Testis (tissue), 3 donors: ENCODE data around the gene TENT4B. TPM values are rescaled to one million over a fixed set of nuclear protein-coding genes. Genes with fewer than 3 reads are reported as not detected.

ENCODE experiments used
- DNase-seq: peaks from one replicate; pipeline ENCODE4 v3.0.0-alpha.2; 2019
- H3K27ac ChIP-seq, 2 donors: fragments of 200-600 bp; sonication (generic); one replicate each; pipeline ENCODE4 v1.5.1; 2019
- H3K27me3 ChIP-seq: fragments of 200-600 bp; sonication (generic); one replicate; pipeline ENCODE4 v1.5.1; 2019
- H3K36me3 ChIP-seq: fragments of 200-600 bp; sonication (generic); one replicate; pipeline ENCODE4 v1.5.1; 2017; ENCODE audit warnings: low read depth; ENCODE audit errors: missing control alignments
- H3K4me1 ChIP-seq: fragments of 200-600 bp; sonication (generic); one replicate; pipeline ENCODE4 v1.5.1; 2019
- H3K4me3 ChIP-seq, 2 donors: fragments of 200-600 bp; sonication (generic); one replicate each; pipeline ENCODE4 v1.5.1; 2017 to 2019
- H3K9me3 ChIP-seq: fragments of 200-600 bp; sonication (generic); one replicate; pipeline ENCODE4 v1.5.1; 2017
- POLR2A ChIP-seq: fragments of 450-650 bp; IDR thresholded peaks from one replicate; pipeline ENCODE4 v1.6.1; 2017; ENCODE audit warnings: antibody characterized with exemption, mild to moderate bottlenecking, moderate library complexity
- WGBS, 2 donors: methylation state at CpG; one replicate each; pipeline ENCODE4 v1.1.5; 2018; 5-methylcytosine and 5-hydroxymethylcytosine counted together
- intact Hi-C: fragments of 100-400 bp; cut with DNase I; formaldehyde crosslinking; loops from one replicate; pipeline ENCODE4 v1.15.1; 2023; ENCODE audit warnings: low total_unique reads
- polyA plus RNA-seq: library from polyadenylated mRNA; stranded (reverse); fragments of 350-450 nt; fragmentation: Illumina TruSeq; extraction: RNeasy Lipid Tissue Mini Kit (QIAGEN cat#74804); gene quantifications from one replicate; pipeline ENCODE4 v1.2.3, GENCODE V29; 2014; ENCODE audit warnings: low read depth, low replicate concordance; ENCODE audit not compliant: insufficient read depth
- total RNA-seq, 2 donors: library from RNA; depleted of rRNA; stranded (reverse); fragments of >200 nt; gene quantifications; one replicate each; pipeline ENCODE4 v1.2.3, GENCODE V29; 2016
- TF ChIP-seq, protein P1 (sequence below), 3 experiments: fragments of 450-650 bp in 2 of 3; fragments of 200-600 bp in 1 of 3; sonication (generic) in 1 of 3; IDR thresholded peaks; one replicate each; pipeline ENCODE4 v1.5.1; 2016 to 2019; ENCODE audit warnings: antibody characterized with exemption in 3 of 3, mild to moderate bottlenecking in 2 of 3, moderate library complexity in 1 of 3

The TENT4B gene
- total and polyA plus RNA-seq, 3 donors from 2014 or later: 27.5 to 56.6 (median 37.6) TPM

DNA sequence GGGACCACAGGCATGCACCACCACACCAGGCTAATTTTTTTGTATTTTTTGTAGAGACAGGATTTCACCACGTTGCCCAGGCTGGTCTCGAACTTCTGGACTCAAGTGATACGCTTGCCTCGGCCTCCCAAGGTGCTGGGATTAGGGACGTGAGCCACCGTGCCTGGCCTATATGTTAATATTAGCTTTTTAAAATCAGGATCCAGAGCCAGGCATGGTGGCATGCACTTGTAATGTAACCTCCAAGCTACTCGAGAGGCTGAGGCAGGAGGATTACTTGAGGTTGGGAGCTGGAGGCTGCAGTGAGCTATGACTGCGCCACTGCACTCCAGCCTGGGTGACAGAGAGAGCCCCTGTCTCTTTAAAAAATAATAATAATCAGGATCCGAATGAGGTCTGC lies 104.8 kb downstream of the TENT4B start:
- no peaks in the 10 kb centered on the region for H3K27me3 ChIP-seq
- peaks cover 9% of the 10 kb centered on the region for H3K4me1 ChIP-seq
- H3K36me3 ChIP-seq: no peaks in the 10 kb centered on the region
- H3K27ac ChIP-seq: no peak overlapping the region
- no peaks in the 10 kb centered on the region for H3K9me3 ChIP-seq
- TF ChIP-seq, protein P1, sequence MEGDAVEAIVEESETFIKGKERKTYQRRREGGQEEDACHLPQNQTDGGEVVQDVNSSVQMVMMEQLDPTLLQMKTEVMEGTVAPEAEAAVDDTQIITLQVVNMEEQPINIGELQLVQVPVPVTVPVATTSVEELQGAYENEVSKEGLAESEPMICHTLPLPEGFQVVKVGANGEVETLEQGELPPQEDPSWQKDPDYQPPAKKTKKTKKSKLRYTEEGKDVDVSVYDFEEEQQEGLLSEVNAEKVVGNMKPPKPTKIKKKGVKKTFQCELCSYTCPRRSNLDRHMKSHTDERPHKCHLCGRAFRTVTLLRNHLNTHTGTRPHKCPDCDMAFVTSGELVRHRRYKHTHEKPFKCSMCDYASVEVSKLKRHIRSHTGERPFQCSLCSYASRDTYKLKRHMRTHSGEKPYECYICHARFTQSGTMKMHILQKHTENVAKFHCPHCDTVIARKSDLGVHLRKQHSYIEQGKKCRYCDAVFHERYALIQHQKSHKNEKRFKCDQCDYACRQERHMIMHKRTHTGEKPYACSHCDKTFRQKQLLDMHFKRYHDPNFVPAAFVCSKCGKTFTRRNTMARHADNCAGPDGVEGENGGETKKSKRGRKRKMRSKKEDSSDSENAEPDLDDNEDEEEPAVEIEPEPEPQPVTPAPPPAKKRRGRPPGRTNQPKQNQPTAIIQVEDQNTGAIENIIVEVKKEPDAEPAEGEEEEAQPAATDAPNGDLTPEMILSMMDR (IDR thresholded peaks at IDR 0.05): no peak
- no peak for TF ChIP-seq POLR2A
- no peak for DNase-seq
- intact Hi-C loops: no loop called here
- H3K4me3 ChIP-seq: no peak overlapping the region
- 92 to 97% methylated on average over 9 of the region's 9 CpGs for WGBS, 2 donors

DNA sequence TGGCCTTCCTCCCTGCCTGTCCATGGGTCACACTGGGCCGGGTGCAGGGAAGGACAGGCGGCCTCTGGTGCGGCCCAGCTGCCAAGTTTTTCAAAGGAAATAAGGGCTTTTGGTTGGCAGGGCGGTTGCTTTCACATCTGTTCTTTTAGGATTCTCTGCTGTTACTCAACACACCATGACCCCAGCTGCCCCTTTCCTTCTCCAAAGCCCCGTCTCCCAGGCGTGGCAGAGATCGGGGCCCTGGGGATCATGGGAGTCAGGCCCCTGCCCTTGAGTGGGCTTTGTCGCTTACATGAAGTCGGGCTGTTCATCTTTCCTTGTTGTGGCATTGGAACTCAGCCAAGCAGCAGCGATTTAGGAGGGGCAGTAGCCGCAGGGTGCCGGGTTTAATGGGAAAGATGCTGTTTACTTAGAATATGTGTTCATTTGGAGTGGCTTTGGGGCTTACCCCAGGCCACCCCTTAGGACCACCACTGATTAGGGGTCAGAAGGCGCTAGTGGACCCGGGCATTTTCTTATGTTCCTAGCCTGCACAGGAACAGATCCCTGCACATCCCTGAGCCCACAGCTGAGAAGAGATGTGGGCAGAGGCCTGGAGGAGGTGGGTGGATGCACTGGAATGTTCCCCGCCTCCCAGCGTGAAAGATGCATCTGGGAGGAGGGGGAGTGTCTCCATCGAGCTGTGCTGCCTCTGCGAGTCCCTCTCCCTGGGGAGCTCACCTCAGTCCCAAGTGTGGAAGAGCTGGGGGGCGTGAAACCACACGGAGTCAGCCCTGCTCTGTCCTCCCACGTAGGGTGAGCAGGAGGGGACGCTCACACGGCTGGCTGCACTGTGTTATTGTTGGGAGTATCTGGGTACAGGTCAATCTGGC lies 106.5 kb downstream of the TENT4B start:
- no peak overlapping the region for H3K27ac ChIP-seq
- intact Hi-C loops: no loop called here
- H3K36me3 ChIP-seq: no peaks in the 10 kb centered on the region
- WGBS, 2 donors: 33 to 47% methylated on average over 10 to 23 of the region's 23 CpGs
- peak; percentile 36 for DNase-seq
- no peaks in the 10 kb centered on the region for H3K9me3 ChIP-seq
- no peak overlapping the region for H3K4me3 ChIP-seq
- peaks cover 9% of the 10 kb centered on the region for H3K4me1 ChIP-seq
- TF ChIP-seq, protein P1 (IDR thresholded peaks at IDR 0.05): no peak
- no peak for TF ChIP-seq POLR2A
- no peaks in the 10 kb centered on the region for H3K27me3 ChIP-seq

DNA sequence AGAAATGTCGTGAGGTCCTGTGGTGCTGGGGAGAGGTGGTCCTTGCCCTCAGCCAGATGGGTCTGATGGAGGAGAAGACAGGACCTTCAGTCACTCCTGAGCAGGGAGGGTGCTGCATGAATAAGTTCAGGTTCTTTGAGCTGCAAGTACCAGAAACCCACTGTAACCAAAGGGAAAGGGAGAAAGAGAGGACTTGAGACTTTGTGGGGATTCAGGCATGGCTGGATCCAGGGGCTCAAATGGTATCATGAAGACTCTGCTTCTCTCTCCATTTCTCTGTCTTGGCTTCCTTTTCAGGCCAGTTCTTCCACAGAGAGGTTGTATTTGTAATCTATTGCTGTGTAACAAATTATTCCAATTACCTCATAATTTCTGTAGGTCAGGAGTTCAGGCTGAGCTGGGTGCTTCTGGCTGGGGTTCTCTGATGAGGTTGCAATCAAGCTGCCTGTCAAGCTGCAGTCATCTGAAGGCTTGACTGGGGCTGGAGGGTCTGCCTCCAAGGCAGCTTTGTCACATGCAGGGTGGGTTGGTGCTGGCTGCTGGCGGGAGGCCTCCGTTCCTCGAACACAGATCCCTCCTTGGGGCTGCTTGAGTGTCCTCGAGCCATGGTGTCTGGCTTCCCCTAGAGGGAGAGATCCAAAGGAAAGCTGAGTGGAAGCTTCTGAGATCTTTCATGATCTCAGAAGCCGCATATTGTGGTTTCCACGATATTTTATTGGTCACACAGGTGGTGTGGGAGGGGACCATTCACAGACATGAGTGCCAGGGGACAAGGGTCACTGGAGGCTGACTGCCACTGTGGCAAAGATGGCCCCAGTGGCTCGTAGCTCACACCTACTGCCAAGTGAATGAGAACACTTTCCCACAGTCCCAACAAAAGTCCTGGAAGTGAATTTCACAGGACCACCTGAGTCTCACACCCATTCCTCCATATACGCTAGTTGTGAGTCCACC lies 107.4 kb downstream of the TENT4B start:
- DNase-seq: no peak
- Histone ChIP-seq H3K4me1 (peaks cover 9% of the 10 kb centered on the region), H3K36me3 (no peaks in the 10 kb centered on the region), H3K4me3 (no peak overlapping the region), H3K27me3 (no peaks in the 10 kb centered on the region), H3K27ac (no peak overlapping the region), H3K9me3 (no peaks in the 10 kb centered on the region)
- TF ChIP-seq, protein P1 (IDR thresholded peaks at IDR 0.05): no peak
- TF ChIP-seq POLR2A: no peak
- intact Hi-C loops: no loop called here
- WGBS, 2 donors: 81 to 94% methylated on average over 5 to 9 of the region's 9 CpGs

- no peak for DNase-seq
- TF ChIP-seq, protein P1 (IDR thresholded peaks at IDR 0.05): no peak
- no peak for TF ChIP-seq POLR2A
- no peaks in the 10 kb centered on the region for H3K9me3 ChIP-seq
- intact Hi-C loops: no loop called here
- H3K4me1 ChIP-seq: peaks cover 15% of the 10 kb centered on the region
- no peak overlapping the region for H3K4me3 ChIP-seq
- H3K27me3 ChIP-seq: no peaks in the 10 kb centered on the region
- H3K36me3 ChIP-seq: no peaks in the 10 kb centered on the region
- 76 to 86% methylated on average over 9 of the region's 9 CpGs for WGBS, 2 donors
- H3K27ac ChIP-seq: no peak overlapping the region
Measured at GRCh38 chr16:50261160-50261706, 108.1 kb downstream of the TENT4B start.
